ENCODE measurements around the gene FBXO8. TPM values are rescaled to one million over a fixed set of nuclear protein-coding genes. Genes with fewer than 3 reads are reported as not detected.
"Not testable (repeated sequence)": the region's sequence is repeated elsewhere in the genome, so short reads cannot be mapped to it uniquely, and the experiment has no call there.

FBXO8 gene
- total RNA-seq, 2 experiments from 2014 or later = 13.7 to 16.6 TPM

DNA sequence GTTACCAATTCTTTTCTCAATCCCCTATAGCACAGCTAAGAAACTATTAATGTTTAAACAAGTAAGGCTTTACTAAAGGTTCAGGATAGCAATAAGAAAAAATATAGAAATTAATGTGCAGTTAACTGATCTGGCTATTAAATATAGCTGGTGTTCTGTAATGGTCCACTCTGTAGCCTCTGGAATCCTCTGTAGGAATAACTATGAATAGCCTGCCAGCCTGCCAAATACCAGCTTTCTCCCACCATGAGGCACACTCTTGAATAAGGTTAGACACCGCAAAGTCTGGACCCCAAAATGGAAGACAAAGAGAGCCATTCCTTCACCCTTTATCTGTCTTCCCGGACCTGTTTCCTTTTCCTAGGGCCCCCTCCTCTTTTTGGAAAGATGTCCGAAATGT, 30.8 kb upstream of the FBXO8 start:
- H3K9me3 Mint-ChIP-seq (ENCODE audit: insufficient read depth) = no peaks in the 10 kb centered on the region
- no peak for ATAC-seq
- H3K4me3 Mint-ChIP-seq = no peak overlapping the region
- H3K36me3 Mint-ChIP-seq (ENCODE audit: low read depth) = peaks cover 10% of the 10 kb centered on the region
- H3K4me1 Mint-ChIP-seq (ENCODE audit: low read depth) = peaks cover 12% of the 10 kb centered on the region
- POLR2A ChIA-PET = no interaction called here
- no peaks in the 10 kb centered on the region for H3K27me3 Mint-ChIP-seq (ENCODE audit: low read depth)
- CTCF ChIA-PET = no interaction called here
- no peak for DNase-seq
- no peak overlapping the region for H3K27ac Mint-ChIP-seq

DNA sequence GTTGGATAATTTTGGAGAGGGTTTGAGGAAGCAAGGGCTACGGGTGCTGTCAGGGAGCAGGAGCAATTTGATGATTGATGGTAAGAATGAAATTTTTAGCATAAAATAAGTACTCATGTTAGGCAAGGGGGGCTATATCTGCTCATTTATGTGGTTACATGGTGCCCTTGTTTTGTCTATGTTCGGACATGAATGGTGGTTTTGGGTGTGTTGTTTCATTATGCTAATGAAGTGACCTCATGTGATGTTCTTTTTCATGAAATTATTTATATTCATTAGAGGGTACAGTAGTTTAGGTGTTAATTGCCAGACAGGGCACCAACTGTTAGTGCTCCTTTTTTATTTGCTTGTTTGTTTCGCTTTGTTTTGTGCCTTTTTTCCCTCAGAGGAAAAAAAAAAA, 29.5 kb upstream of the FBXO8 start:
- Mint-ChIP-seq H3K4me1 (ENCODE audit: low read depth) (peaks cover 12% of the 10 kb centered on the region), H3K27ac (no peak overlapping the region), H3K9me3 (ENCODE audit: insufficient read depth) (no peaks in the 10 kb centered on the region), H3K27me3 (ENCODE audit: low read depth) (no peaks in the 10 kb centered on the region), H3K36me3 (ENCODE audit: low read depth) (peaks cover 10% of the 10 kb centered on the region), H3K4me3 (no peak overlapping the region)
- CTCF ChIA-PET = no interaction called here
- POLR2A ChIA-PET = no interaction called here
- DNase-seq = no peak
- ATAC-seq = no peak

DNA sequence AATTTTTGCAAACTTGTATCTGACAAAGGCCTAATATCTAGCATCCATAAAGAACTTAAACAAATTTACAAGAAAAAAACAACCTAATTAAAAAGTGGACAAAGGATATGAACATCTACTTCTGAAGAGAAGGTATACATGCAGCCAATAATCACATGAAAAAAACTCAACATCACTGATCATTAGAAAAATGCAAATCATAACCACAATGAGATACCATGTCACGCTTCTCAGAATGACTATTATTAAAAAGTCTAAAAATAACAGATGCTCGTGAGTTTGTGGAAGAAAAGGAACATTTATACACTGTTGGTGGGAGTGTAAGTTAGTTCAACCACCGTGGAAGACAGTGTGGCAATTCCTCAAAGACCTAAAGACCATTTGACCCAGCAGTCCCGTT, 24.2 kb upstream of the FBXO8 start:
- peaks cover 3% of the 10 kb centered on the region for H3K4me1 Mint-ChIP-seq (ENCODE audit: low read depth)
- CTCF ChIA-PET = no interaction called here
- H3K4me3 Mint-ChIP-seq = no peak overlapping the region
- no peaks in the 10 kb centered on the region for H3K9me3 Mint-ChIP-seq (ENCODE audit: insufficient read depth)
- H3K36me3 Mint-ChIP-seq (ENCODE audit: low read depth) = peaks cover 23% of the 10 kb centered on the region
- POLR2A ChIA-PET = no interaction called here
- no peak overlapping the region for H3K27ac Mint-ChIP-seq
- DNase-seq = no peak
- no peaks in the 10 kb centered on the region for H3K27me3 Mint-ChIP-seq (ENCODE audit: low read depth)
- no peak for ATAC-seq

DNA sequence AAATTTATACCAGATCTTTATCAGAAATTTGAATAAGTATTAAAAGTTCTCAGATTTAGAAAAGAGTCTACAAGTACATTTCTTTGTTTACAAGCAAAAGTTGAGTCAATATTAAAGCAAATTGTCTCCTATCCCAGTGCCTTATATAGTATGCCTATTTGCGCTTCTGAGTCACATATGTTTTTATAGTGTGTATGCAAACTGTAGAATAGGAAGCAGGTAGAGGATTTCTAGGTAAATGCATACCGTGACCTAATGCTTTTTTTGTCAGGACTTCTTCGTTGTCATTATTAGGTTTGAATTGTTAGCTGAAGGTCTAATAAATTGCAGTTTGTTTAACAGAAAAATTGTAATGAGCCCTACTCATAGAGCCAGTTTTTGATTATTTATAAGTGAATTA, 22.5 kb upstream of the FBXO8 start:
- POLR2A ChIA-PET = interaction anchor here (0.6 to 1.5 kb wide), 2 partner anchors 22 to 150 kb away, joined by 3 read pairs; partner anchors contain the start of genes CEP44 and FBXO8
- CTCF ChIA-PET = interaction anchor here (1.2 kb wide), 1 partner anchor 13 kb away, joined by 3 read pairs; no protein-coding TSS in a partner anchor
- Mint-ChIP-seq H3K36me3 (ENCODE audit: low read depth) (peaks cover 21% of the 10 kb centered on the region), H3K4me1 (ENCODE audit: low read depth) (peaks cover 2% of the 10 kb centered on the region), H3K27me3 (ENCODE audit: low read depth) (no peaks in the 10 kb centered on the region), H3K27ac (no peak overlapping the region), H3K9me3 (ENCODE audit: insufficient read depth) (no peaks in the 10 kb centered on the region), H3K4me3 (no peak overlapping the region)
- ATAC-seq (no peak), DNase-seq (no peak)

DNA sequence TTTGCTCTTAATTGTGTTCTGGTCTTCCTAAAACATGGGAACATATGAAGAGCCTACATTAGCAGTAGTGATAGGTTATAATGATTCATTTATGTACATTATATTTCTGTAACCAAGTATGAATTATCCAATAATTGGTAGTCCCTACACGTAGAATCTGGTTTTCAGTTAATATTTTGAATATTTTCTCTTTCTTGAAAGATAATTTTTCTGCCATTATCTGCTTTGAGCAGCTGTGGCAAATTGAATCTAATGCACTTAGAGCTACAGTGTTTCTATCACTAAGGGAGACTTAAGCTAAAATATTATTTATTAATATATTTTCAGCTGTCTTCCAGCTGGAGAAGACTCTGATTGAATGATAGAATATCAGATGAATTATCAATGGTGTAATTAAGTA, 21.2 kb upstream of the FBXO8 start:
- ChIA-PET CTCF (no interaction called here), POLR2A (no interaction called here)
- Mint-ChIP-seq H3K9me3 (ENCODE audit: insufficient read depth) (no peaks in the 10 kb centered on the region), H3K4me3 (no peak overlapping the region), H3K27ac (no peak overlapping the region), H3K27me3 (ENCODE audit: low read depth) (no peaks in the 10 kb centered on the region), H3K4me1 (ENCODE audit: low read depth) (peaks cover 8% of the 10 kb centered on the region), H3K36me3 (ENCODE audit: low read depth) (peaks cover 26% of the 10 kb centered on the region)
- ATAC-seq = no peak
- no peak for DNase-seq

DNA sequence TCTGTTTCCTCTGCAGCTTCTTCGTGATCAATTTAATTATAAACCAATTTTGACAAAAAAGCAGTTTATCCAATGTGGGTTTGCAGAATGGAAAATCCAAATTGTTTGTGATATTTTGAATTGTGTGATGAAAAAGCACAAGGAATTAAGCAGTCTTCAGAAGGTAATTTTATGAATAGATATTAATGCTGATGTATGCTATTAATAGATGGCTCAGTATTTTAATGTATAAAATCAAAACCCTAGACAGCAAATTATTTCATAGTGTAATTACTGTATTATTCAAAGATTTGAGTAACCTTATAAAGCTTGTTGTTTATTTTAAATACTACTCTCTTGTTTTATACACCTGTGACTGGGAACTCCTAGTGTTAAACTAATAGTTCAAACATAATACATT, 20.2 kb upstream of the FBXO8 start:
- Mint-ChIP-seq H3K4me1 (ENCODE audit: low read depth) (peaks cover 8% of the 10 kb centered on the region), H3K9me3 (ENCODE audit: insufficient read depth) (no peaks in the 10 kb centered on the region), H3K4me3 (no peak overlapping the region), H3K36me3 (ENCODE audit: low read depth) (peaks cover 32% of the 10 kb centered on the region), H3K27ac (no peak overlapping the region), H3K27me3 (ENCODE audit: low read depth) (no peaks in the 10 kb centered on the region)
- DNase-seq = no peak
- ChIA-PET CTCF (no interaction called here), POLR2A (no interaction called here)
- ATAC-seq = no peak

DNA sequence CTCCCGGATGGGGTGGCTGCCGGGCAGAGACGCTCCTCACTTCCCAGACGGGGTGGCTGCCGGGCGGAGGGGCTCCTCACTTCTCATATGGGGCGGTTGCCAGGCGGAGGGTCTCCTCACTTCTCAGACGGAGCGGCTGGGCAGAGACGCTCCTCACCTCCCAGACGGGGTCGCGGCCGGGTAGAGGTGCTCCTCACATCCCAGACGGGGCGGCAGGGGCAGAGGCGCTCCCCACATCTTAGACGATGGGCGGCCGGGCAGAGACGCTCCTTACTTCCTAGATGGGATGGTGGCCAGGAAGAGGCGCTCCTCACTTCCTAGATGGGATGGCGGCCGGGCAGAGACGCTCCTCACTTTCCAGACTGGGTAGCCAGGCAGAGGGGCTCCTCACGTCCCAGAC, 11.7 kb upstream of the FBXO8 start:
- CTCF ChIA-PET = not testable (repeated sequence)

DNA sequence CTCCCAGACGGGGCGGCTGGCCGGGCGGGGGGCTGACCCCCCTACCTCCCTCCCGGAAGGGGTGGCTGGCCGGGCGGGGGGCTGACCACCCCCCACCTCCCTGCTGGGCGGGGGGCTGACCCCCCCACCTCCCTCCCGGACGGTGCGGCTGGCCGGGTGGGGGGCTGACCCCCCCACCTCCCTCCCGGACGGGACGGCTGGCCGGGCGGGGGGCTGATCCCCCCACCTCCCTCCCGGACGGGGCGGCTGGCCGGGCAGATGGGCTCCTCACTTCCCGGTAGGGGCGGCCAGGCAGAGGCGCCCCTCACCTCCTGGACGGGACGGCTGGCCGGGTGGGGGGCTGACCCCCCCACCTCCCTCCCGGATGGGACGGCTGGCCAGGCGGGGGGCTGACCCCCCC, 11.2 kb upstream of the FBXO8 start:
- DNase-seq; H3K4me3 Mint-ChIP-seq; H3K27me3 Mint-ChIP-seq (ENCODE audit: low read depth); H3K27ac Mint-ChIP-seq; H3K4me1 Mint-ChIP-seq (ENCODE audit: low read depth); POLR2A ChIA-PET; ATAC-seq; CTCF ChIA-PET: not testable (repeated sequence)
- peaks cover 44% of the 10 kb centered on the region for H3K36me3 Mint-ChIP-seq (ENCODE audit: low read depth)
- H3K9me3 Mint-ChIP-seq (ENCODE audit: insufficient read depth) = peaks cover 14% of the 10 kb centered on the region

More for the DNA sequence above, 11.7 kb upstream of the FBXO8 start:
- H3K27ac Mint-ChIP-seq; ATAC-seq; H3K4me1 Mint-ChIP-seq (ENCODE audit: low read depth); DNase-seq; POLR2A ChIA-PET; H3K27me3 Mint-ChIP-seq (ENCODE audit: low read depth); H3K4me3 Mint-ChIP-seq: not testable (repeated sequence)
- Mint-ChIP-seq H3K9me3 (ENCODE audit: insufficient read depth) (peaks cover 12% of the 10 kb centered on the region), H3K36me3 (ENCODE audit: low read depth) (peaks cover 48% of the 10 kb centered on the region)

DNA sequence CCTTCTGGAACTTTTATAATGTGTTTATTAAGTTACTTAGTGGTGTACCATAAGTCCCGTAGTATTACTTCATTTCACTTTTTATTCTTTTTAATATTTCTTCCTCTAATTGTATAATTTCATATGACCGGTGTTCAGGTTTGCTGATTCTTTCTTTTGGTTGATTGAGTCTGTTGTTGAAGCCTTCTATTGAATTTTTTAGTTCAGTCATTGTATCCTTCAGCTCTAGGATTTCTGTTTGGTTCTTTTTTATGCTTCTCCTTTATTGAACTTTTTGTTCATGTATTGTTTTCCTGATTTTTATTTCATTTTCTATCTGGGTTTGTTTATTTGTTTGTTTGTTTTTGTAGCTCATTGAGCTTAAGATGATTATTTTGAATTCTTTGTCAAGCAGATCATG, 9.0 kb upstream of the FBXO8 start:
- no peaks in the 10 kb centered on the region for H3K27me3 Mint-ChIP-seq (ENCODE audit: low read depth)
- H3K4me1 Mint-ChIP-seq (ENCODE audit: low read depth) = peaks cover 6% of the 10 kb centered on the region
- no peak overlapping the region for H3K4me3 Mint-ChIP-seq
- ChIA-PET CTCF (no interaction called here), POLR2A (no interaction called here)
- ATAC-seq = no peak
- H3K9me3 Mint-ChIP-seq (ENCODE audit: insufficient read depth) = peaks cover 14% of the 10 kb centered on the region
- no peak overlapping the region for H3K27ac Mint-ChIP-seq
- no peak for DNase-seq
- H3K36me3 Mint-ChIP-seq (ENCODE audit: low read depth) = peaks cover 45% of the 10 kb centered on the region

DNA sequence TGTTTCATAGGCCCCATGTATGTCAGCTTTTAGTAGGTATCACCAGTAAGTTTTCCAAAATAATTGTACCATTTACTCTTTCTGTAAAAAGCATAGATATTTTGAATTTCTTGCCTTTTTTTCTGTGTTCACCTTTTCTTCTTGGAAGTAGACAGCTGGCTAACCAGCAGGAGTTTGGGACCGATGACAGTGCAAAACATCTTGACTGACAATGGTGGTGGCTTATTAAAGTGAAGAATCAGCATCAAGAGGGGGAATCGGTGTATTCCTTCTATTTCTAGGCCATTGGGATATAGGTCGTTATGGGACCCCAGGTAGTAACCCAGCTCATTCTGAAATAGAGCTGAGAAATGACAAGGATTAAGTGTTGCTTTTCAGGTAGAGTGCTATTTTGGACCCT, 3.4 kb upstream of the FBXO8 start:
- H3K27me3 Mint-ChIP-seq (ENCODE audit: low read depth) = no peaks in the 10 kb centered on the region
- ChIA-PET POLR2A (no interaction called here), CTCF (no interaction called here)
- ATAC-seq (no peak), DNase-seq (no peak)
- H3K9me3 Mint-ChIP-seq (ENCODE audit: insufficient read depth) = peaks cover 3% of the 10 kb centered on the region
- peaks cover 36% of the 10 kb centered on the region for H3K4me1 Mint-ChIP-seq (ENCODE audit: low read depth)
- no peak overlapping the region for H3K27ac Mint-ChIP-seq
- H3K4me3 Mint-ChIP-seq = no peak overlapping the region
- H3K36me3 Mint-ChIP-seq (ENCODE audit: low read depth) = peaks cover 33% of the 10 kb centered on the region

DNA sequence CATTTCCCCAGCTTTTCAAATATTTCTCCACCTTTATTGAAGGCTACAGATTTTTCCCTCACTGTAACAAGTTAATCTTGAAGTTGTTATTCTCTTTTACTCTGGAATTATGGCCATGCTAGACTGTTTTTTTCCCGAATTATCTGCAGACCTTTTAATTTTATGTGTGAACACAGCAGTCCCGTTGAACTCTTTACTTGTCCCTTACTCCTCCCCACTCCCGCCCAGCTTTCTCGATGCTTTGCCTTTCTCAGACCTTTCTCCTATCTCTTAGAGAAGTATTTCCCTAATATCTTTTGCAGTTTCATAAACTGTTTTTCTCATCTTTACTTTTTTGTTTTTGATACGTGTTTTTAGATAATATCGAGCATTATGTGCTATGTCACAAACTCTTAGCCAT, 1.0 kb upstream of the FBXO8 start:
- DNase-seq (no peak), ATAC-seq (no peak)
- peak overlapping the region; percentile 100 for H3K27ac Mint-ChIP-seq
- peak overlapping the region; percentile 99 for H3K4me3 Mint-ChIP-seq
- peaks cover 54% of the 10 kb centered on the region for H3K4me1 Mint-ChIP-seq (ENCODE audit: low read depth)
- no peaks in the 10 kb centered on the region for H3K9me3 Mint-ChIP-seq (ENCODE audit: insufficient read depth)
- ChIA-PET POLR2A (interaction anchor here (0.8 to 1.6 kb wide), 7 partner anchors 13 to 238 kb away, joined by 3 to 5 read pairs (median 3); partner anchors contain the start of gene HPGD), CTCF (interaction anchor here (1.4 to 3.0 kb wide), 2 partner anchors 34 to 36 kb away, joined by 3 to 9 read pairs; no protein-coding TSS in a partner anchor)
- H3K27me3 Mint-ChIP-seq (ENCODE audit: low read depth) = no peaks in the 10 kb centered on the region
- peaks cover 35% of the 10 kb centered on the region for H3K36me3 Mint-ChIP-seq (ENCODE audit: low read depth)

DNA sequence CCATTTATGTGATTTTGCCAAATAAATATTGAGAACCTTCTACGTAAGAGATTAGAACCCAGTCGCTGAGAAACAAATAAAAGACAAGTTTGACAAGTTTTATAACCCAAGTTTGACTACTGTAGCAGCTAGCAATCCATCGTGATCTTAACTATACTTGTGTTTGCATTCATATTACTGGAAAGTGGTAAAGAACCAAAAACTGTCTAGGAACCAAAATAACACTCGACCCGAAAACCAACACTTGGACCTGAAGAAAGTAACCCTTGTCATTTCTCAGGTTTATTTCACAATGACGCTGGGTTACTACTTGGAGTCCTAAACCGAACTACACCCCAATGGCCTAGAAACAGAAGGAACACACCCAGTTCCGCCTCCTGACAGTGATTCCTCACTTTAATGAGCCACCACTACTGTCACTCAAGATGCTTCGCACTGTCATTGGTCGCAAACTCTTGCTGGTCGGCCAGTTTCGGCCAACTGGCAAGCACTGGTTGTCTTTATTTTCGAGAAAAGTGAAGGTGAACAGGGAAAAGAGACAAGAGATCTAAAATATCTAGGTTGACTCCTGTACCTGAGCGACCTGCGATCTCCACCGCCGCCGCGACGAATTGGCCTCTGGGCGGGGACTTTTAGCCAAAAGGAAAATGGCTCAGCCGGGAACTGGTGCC, 496 bp downstream of the FBXO8 start:
- POLR2A ChIA-PET = interaction anchor here (0.7 to 1.6 kb wide), 8 partner anchors 16 to 239 kb away, joined by 3 to 5 read pairs (median 3); no protein-coding TSS in a partner anchor

DNA sequence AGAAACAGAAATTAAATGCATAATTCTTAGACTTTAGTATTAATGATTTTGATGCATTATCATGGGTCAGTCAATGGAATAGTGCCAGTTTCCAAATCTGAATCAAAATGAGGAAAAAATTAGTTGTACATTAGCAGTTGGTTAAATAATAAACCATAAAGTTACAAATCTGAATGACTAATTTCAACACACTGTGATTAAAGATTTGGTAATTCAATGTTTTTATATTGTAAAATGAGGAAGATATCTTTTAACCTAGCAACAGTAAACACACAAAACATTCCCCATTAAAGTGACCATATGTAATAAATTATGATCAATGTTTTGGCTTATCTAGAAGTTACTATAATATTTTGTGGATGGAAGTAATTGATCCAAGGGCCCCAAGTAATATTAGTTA, 1.6 kb downstream of the FBXO8 start:
- Mint-ChIP-seq H3K4me3 (peak overlapping the region; percentile 99), H3K36me3 (ENCODE audit: low read depth) (peaks cover 27% of the 10 kb centered on the region), H3K9me3 (ENCODE audit: insufficient read depth) (no peaks in the 10 kb centered on the region), H3K4me1 (ENCODE audit: low read depth) (peaks cover 61% of the 10 kb centered on the region), H3K27me3 (ENCODE audit: low read depth) (no peaks in the 10 kb centered on the region), H3K27ac (peak overlapping the region; percentile 100)
- CTCF ChIA-PET = no interaction called here
- POLR2A ChIA-PET = no interaction called here
- no peak for DNase-seq
- ATAC-seq = no peak

More for the DNA sequence above, 496 bp downstream of the FBXO8 start:
- peak overlapping the region; percentile 99 for H3K4me3 Mint-ChIP-seq
- H3K36me3 Mint-ChIP-seq (ENCODE audit: low read depth) = peaks cover 33% of the 10 kb centered on the region
- CTCF ChIA-PET = no interaction called here
- DNase-seq (peak; percentile 90), ATAC-seq (peak; percentile 98)
- H3K27me3 Mint-ChIP-seq (ENCODE audit: low read depth) = no peaks in the 10 kb centered on the region
- H3K9me3 Mint-ChIP-seq (ENCODE audit: insufficient read depth) = no peaks in the 10 kb centered on the region
- H3K4me1 Mint-ChIP-seq (ENCODE audit: low read depth) = peaks cover 63% of the 10 kb centered on the region
- peak overlapping the region; percentile 100 for H3K27ac Mint-ChIP-seq

All from activated CD8-positive, alpha-beta T cell treated with anti-CD3 and anti-CD28 coated beads, Interleukin-2, amount 10 ng/mL, durations not matched to agents 7 days and 5 days (primary cell).